Measurements from ENCODE around the gene IFI44. TPM values are rescaled to one million over a fixed set of nuclear protein-coding genes. Genes with fewer than 3 reads are reported as not detected.

The IFI44 gene
- total and polyA plus RNA-seq, 9 of the 15 experiments (the other 6 are each of a cell fraction or from before 2014, with no cell fraction given) = 0.11 TPM; not detected in 8

DNA sequence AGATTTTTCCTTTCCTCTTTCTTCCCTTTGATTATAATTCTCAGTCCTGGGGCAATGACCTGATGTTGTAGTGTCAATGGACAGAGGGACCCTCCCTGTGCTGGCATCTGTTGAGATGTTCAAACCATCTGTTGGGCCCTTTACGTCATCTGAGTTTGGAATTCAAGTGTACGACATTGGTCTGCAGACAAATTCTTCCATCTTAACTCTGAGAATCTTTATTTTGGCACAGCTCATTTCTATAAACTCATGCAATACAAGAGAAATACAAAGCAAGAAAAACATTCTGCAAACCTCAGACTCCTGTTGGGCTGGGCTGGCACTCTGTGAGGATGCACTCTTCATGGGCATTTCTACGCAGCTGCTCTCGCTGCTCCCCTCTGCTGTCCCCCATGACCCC lies 54.2 kb downstream of the IFI44 start:
- no peak overlapping the region for H2AFZ ChIP-seq (ENCODE audit: low read depth, low read length)
- no peaks in the 10 kb centered on the region for H3K27me3 ChIP-seq (ENCODE audit: control insufficient read depth in 2 of 2, insufficient read depth in 2 of 2, low read length in 2 of 2)
- H3K9me1 ChIP-seq (ENCODE audit: control insufficient read depth, insufficient read depth, low read length) = no peaks in the 10 kb centered on the region
- DNase-seq (ENCODE audit: extremely low read depth in 1 of 4, low spot score in 3 of 4) (no peak), ATAC-seq (no peak), FAIRE-seq (no peak)
- no peak overlapping the region for H3K4me3 ChIP-seq
- no peaks in the 10 kb centered on the region for H3K4me1 ChIP-seq (replicated peaks in 1 of 2; ENCODE audit: control insufficient read depth in 2 of 2, insufficient read depth in 2 of 2, low read length in 2 of 2)
- H3K27ac ChIP-seq (ENCODE audit: extremely low read depth, low read depth, low read length) = no peak overlapping the region
- in situ Hi-C loops (cut with MboI) = no loop called here
- no peaks in the 10 kb centered on the region for H3K79me2 ChIP-seq (ENCODE audit: control insufficient read depth, insufficient read depth, low read length)
- no peaks in the 10 kb centered on the region for H3K36me3 ChIP-seq (ENCODE audit: control insufficient read depth, insufficient read depth, low read length)
- no peak overlapping the region for H3K9ac ChIP-seq (ENCODE audit: insufficient read depth in 1 of 2, low read depth in 2 of 2, low read length in 2 of 2)
- H3K9me3 ChIP-seq (replicated peaks; ENCODE audit: control insufficient read depth, insufficient read depth, low read depth, low read length) = no peaks in the 10 kb centered on the region
- 2% methylated on average over 4 of the region's 4 CpGs for WGBS (ENCODE audit: insufficient coverage, low coverage, missing lambda C conversion rate)
- ChIA-PET CTCF (ENCODE audit: low intra/inter-chr PET ratio) (no interaction called here), POLR2A (no interaction called here)
- BruUV-seq (replicated peaks) = no TSS peak
- intact Hi-C loops (cut with micrococcal nuclease) = no loop called here
- H3K4me2 ChIP-seq (ENCODE audit: insufficient read depth, low read length) = no peak overlapping the region
- H4K20me1 ChIP-seq (replicated peaks; ENCODE audit: control insufficient read depth, insufficient read depth, low read length) = no peaks in the 10 kb centered on the region
- TF ChIP-seq HMG20A (CRISPR knock-in tag; conservative IDR thresholded peaks at IDR 0.05) = no peak
- TF ChIP-seq CREM (IDR thresholded peaks at IDR 0.05; ENCODE audit: low read depth) = no peak
- TF ChIP-seq RNF2 (IDR thresholded peaks at IDR 0.05) = no peak
- TF ChIP-seq ZNF263 (CRISPR knock-in tag; IDR thresholded peaks at IDR 0.05; ENCODE audit: borderline replicate concordance) = no peak
- no peak for TF ChIP-seq ZNF280B (CRISPR knock-in tag; IDR thresholded peaks at IDR 0.05)
- no peak for TF ChIP-seq ARID3A (IDR thresholded peaks at IDR 0.05; ENCODE audit: borderline replicate concordance, low read depth, low read length)
- no peak for TF ChIP-seq HDAC6 (IDR thresholded peaks at IDR 0.05; ENCODE audit: low read depth, low read length)
- TF ChIP-seq TGIF2 (CRISPR knock-in tag; IDR thresholded peaks at IDR 0.05) = no peak
- TF ChIP-seq, protein P1, sequence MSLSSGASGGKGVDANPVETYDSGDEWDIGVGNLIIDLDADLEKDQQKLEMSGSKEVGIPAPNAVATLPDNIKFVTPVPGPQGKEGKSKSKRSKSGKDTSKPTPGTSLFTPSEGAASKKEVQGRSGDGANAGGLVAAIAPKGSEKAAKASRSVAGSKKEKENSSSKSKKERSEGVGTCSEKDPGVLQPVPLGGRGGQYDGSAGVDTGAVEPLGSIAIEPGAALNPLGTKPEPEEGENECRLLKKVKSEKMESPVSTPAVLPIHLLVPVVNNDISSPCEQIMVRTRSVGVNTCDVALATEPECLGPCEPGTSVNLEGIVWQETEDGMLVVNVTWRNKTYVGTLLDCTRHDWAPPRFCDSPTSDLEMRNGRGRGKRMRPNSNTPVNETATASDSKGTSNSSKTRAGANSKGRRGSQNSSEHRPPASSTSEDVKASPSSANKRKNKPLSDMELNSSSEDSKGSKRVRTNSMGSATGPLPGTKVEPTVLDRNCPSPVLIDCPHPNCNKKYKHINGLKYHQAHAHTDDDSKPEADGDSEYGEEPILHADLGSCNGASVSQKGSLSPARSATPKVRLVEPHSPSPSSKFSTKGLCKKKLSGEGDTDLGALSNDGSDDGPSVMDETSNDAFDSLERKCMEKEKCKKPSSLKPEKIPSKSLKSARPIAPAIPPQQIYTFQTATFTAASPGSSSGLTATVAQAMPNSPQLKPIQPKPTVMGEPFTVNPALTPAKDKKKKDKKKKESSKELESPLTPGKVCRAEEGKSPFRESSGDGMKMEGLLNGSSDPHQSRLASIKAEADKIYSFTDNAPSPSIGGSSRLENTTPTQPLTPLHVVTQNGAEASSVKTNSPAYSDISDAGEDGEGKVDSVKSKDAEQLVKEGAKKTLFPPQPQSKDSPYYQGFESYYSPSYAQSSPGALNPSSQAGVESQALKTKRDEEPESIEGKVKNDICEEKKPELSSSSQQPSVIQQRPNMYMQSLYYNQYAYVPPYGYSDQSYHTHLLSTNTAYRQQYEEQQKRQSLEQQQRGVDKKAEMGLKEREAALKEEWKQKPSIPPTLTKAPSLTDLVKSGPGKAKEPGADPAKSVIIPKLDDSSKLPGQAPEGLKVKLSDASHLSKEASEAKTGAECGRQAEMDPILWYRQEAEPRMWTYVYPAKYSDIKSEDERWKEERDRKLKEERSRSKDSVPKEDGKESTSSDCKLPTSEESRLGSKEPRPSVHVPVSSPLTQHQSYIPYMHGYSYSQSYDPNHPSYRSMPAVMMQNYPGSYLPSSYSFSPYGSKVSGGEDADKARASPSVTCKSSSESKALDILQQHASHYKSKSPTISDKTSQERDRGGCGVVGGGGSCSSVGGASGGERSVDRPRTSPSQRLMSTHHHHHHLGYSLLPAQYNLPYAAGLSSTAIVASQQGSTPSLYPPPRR (CRISPR knock-in tag; IDR thresholded peaks at IDR 0.05; ENCODE audit: borderline replicate concordance) = no peak
- no peak for TF ChIP-seq FOXA3 (CRISPR knock-in tag; conservative IDR thresholded peaks at IDR 0.05 in 1 of 2, IDR thresholded peaks at IDR 0.05 in 1 of 2)
- TF ChIP-seq EWSR1 (IDR thresholded peaks at IDR 0.05; ENCODE audit: borderline replicate concordance, low read depth, partially characterized antibody) = no peak
- TF ChIP-seq, protein P2, sequence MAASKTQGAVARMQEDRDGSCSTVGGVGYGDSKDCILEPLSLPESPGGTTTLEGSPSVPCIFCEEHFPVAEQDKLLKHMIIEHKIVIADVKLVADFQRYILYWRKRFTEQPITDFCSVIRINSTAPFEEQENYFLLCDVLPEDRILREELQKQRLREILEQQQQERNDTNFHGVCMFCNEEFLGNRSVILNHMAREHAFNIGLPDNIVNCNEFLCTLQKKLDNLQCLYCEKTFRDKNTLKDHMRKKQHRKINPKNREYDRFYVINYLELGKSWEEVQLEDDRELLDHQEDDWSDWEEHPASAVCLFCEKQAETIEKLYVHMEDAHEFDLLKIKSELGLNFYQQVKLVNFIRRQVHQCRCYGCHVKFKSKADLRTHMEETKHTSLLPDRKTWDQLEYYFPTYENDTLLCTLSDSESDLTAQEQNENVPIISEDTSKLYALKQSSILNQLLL (CRISPR knock-in tag; IDR thresholded peaks at IDR 0.05; ENCODE audit: borderline replicate concordance) = no peak
- TF ChIP-seq MAFF (IDR thresholded peaks at IDR 0.05; ENCODE audit: low read length) = no peak
- TF ChIP-seq NELFE (IDR thresholded peaks at IDR 0.05; ENCODE audit: insufficient read depth, insufficient read length) = no peak

Measured in K562 (cell line).